ENCODE data around the gene NIN. TPM values are rescaled to one million over a fixed set of nuclear protein-coding genes. Genes with fewer than 3 reads are reported as not detected.

NIN gene
- total RNA-seq, 4 donors from 2014 or later = 16.2 to 49.3 (median 29.2) TPM

DNA sequence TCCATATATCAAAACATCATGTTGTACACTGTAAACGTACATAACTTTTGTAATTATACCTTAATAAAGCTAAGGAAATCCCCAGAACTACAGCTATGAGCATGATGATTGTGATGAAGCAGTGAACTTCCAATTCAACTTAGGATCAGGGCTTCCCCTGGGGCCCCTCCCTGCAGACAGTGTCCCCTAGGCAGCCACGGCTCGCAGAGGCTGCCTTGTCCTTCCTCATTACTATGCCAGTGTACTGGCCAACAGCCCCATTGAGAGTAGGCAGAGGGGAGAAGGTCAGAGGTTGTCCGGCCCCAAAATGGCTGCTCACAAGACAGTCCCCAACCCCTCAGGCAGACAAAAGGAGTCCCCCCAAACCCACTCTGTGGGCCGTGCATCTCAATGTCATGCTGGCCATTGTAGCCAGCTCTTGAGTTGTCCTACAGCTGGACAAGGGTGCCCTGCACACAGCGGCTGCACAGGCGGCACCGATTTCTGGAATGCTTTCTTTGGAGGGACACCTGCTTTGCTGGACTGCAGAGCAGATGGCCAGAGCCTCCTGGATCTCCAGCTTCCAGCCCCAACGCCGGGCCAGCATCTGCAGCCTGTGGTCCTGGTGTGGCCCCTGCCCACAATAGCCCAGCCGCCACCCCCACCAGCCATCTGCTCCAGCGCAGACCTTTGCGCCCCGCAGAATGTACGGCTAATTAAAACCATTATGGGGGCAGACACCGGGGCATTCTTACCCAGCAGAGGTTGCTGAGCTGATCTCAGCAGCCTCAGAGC lies 46.1 kb downstream of the NIN start:
- no peak overlapping the region for H3K4me3 ChIP-seq
- no peak for TF ChIP-seq POLR2A (IDR thresholded peaks at IDR 0.05)
- TF ChIP-seq, protein P1, sequence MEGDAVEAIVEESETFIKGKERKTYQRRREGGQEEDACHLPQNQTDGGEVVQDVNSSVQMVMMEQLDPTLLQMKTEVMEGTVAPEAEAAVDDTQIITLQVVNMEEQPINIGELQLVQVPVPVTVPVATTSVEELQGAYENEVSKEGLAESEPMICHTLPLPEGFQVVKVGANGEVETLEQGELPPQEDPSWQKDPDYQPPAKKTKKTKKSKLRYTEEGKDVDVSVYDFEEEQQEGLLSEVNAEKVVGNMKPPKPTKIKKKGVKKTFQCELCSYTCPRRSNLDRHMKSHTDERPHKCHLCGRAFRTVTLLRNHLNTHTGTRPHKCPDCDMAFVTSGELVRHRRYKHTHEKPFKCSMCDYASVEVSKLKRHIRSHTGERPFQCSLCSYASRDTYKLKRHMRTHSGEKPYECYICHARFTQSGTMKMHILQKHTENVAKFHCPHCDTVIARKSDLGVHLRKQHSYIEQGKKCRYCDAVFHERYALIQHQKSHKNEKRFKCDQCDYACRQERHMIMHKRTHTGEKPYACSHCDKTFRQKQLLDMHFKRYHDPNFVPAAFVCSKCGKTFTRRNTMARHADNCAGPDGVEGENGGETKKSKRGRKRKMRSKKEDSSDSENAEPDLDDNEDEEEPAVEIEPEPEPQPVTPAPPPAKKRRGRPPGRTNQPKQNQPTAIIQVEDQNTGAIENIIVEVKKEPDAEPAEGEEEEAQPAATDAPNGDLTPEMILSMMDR (IDR thresholded peaks at IDR 0.05 in 4 of 5, conservative IDR thresholded peaks at IDR 0.05 in 1 of 5) = no peak
- H3K27ac ChIP-seq = no peak overlapping the region
- H3K36me3 ChIP-seq = no peaks in the 10 kb centered on the region
- peaks cover 13 to 24% of the 10 kb centered on the region in 2 donors for H3K4me1 ChIP-seq
- no peak for DNase-seq
- no peaks in the 10 kb centered on the region for H3K9me3 ChIP-seq
- no peak for ATAC-seq
- in situ Hi-C loops (cut with MboI; ENCODE audit: low sequenced_read_pairs in 4 of 4) = loop anchor here in 3 of 4 donors (10.0 to 25.0 kb wide), 2 partner anchors 70 to 473 kb away; partner anchors contain the start of genes DMAC2L (in 2 of the 3) and L2HGDH (in 2 of the 3)
- no peaks in the 10 kb centered on the region for H3K27me3 ChIP-seq
- intact Hi-C loops (cut with DNase I; ENCODE audit: low total_unique reads) = no loop called here

DNA sequence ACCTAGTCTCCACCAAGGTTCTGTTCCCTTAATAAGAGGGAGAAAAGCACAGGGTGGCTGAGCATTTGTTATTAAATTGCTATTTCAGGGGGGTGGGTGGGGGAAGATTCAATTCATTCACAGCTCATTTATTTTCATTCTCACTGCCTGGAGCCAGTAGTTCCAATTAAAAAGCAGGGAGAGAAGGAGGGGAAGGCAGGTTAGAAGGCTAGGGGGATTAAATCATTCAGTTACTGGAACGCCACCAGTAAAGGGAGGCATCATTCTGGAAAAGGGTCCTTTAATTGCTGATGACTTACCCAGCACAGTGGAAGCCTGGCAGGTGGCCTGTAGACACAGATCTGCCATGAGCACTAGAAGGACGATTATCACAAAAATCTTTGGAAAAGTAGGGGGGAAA lies 47.4 kb downstream of the NIN start:
- TF ChIP-seq, protein P1 (IDR thresholded peaks at IDR 0.05 in 4 of 5, conservative IDR thresholded peaks at IDR 0.05 in 1 of 5) = no peak
- no peak for TF ChIP-seq POLR2A (IDR thresholded peaks at IDR 0.05)
- no peak for DNase-seq
- Histone ChIP-seq H3K36me3 (no peaks in the 10 kb centered on the region), H3K27me3 (no peaks in the 10 kb centered on the region), H3K27ac (no peak overlapping the region), H3K4me3 (no peak overlapping the region), H3K4me1 (peaks cover 17 to 27% of the 10 kb centered on the region in 2 donors), H3K9me3 (no peaks in the 10 kb centered on the region)
- intact Hi-C loops (cut with DNase I; ENCODE audit: low total_unique reads) (no loop called here), in situ Hi-C loops (cut with MboI; ENCODE audit: low sequenced_read_pairs in 4 of 4) (loop anchor here in 3 of 4 donors (10.0 to 25.0 kb wide), 2 partner anchors 71 to 471 kb away; partner anchors contain the start of genes DMAC2L (in 2 of the 3) and L2HGDH (in 2 of the 3))
- ATAC-seq = no peak

DNA sequence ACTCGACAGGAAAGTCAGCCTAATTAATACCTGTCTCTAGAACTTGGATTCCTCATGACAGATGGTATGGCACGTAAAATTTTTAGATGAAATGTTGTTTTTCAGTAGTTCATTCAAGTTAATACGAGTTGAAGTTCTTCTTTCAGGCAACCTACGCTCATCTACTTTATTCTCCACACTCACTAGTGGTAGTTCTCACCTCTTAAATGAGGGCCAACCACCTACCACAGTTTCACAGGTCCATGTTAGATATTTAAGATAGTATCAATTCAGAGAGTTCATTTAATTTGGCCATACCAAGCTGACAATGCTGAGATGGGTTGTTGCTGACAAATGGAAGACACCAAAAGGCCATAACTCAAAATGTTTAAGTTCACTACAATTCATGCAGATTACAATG lies 50.6 kb downstream of the NIN start:
- in situ Hi-C loops (cut with MboI; ENCODE audit: low sequenced_read_pairs in 4 of 4) (loop anchor here in 3 of 4 donors (10.0 to 25.0 kb wide), 2 partner anchors 74 to 468 kb away; partner anchors contain the start of genes DMAC2L (in 2 of the 3) and L2HGDH (in 2 of the 3)), intact Hi-C loops (cut with DNase I; ENCODE audit: low total_unique reads) (no loop called here)
- H3K4me1 ChIP-seq = peaks cover 18 to 33% of the 10 kb centered on the region in 2 donors

DNA sequence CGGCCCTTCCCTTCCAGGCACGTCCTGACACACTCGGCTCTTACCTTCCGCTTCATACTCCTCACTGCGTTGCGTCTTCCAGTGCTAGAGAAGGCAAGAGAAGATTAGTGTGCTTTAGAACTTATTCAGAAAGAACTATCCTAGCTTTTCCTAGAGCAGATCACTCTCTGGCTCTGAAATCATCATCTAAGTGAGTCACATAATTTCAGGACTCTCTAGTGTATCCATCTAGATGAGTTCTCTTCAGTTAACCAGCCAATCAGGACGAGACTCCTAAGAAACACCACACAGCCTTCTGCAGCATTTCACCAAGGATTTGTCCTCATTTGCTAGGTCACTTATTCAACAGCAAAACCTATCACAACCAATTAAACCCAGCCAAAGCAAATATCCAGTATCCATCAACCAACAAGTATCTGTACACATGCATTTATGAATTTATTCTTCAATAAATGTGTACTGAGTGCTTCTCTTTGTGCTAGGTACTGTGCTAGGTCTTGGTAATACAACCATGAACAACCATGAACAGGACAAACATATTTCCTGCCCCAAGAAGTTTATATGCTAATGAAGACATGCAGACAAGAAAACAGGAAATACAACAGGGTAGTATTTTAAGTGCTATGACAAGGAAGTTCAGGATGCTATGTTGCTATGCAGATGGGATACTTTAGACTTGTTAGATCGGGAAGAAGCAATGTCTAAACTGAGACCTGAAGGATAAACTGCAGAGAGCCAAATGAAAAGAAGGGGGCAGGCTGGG lies 52.1 kb downstream of the NIN start:
- intact Hi-C loops (cut with DNase I; ENCODE audit: low total_unique reads) = loop anchor here (1.0 to 10.0 kb wide), 5 partner anchors 42 to 914 kb away; no protein-coding TSS in a partner anchor
- no peak for TF ChIP-seq POLR2A (IDR thresholded peaks at IDR 0.05)
- TF ChIP-seq, protein P1 (IDR thresholded peaks at IDR 0.05 in 4 of 5, conservative IDR thresholded peaks at IDR 0.05 in 1 of 5) = no peak
- H3K27ac ChIP-seq = peak overlapping the region; percentile 66 to 79 (median 74)
- DNase-seq = no peak
- H3K9me3 ChIP-seq = no peaks in the 10 kb centered on the region
- in situ Hi-C loops (cut with MboI; ENCODE audit: low sequenced_read_pairs in 4 of 4) = loop anchor here (5.0 to 25.0 kb wide), 6 partner anchors 164 to 467 kb away; partner anchors contain the start of genes DMAC2L (in 2 of the 4) and L2HGDH (in 2 of the 4)
- H3K36me3 ChIP-seq = no peaks in the 10 kb centered on the region
- H3K4me3 ChIP-seq = no peak overlapping the region
- ATAC-seq = no peak
- H3K27me3 ChIP-seq = no peaks in the 10 kb centered on the region
- H3K4me1 ChIP-seq = peaks cover 17 to 38% of the 10 kb centered on the region in 2 donors

More for the DNA sequence above, 50.6 kb downstream of the NIN start:
- TF ChIP-seq POLR2A (IDR thresholded peaks at IDR 0.05) = no peak
- Histone ChIP-seq H3K9me3 (no peaks in the 10 kb centered on the region), H3K4me3 (no peak overlapping the region), H3K27ac (no peak overlapping the region), H3K36me3 (no peaks in the 10 kb centered on the region), H3K27me3 (no peaks in the 10 kb centered on the region)
- ATAC-seq (no peak), DNase-seq (no peak)
